Pancreas (tissue), 10 donors: ENCODE data around the gene GRIPAP1. TPM values are rescaled to one million over a fixed set of nuclear protein-coding genes. Genes with fewer than 3 reads are reported as not detected.

Source experiments
- ATAC-seq, 4 donors: fragments of 200-7000 bp; cut with Tn5 transposase; one replicate each; pipeline versions ENCODE4 v1.8.0 to v1.9.1; 2020; ENCODE audit warnings: mild to moderate bottlenecking in 4 of 4, moderate library complexity in 4 of 4
- DNase-seq, 6 donors: peaks; one replicate each; pipeline ENCODE4 v3.0.0-alpha.2; 2020
- FAIRE-seq: peaks from 2 replicates; lab custom pipeline; 2012; peaks lifted over from hg19 to GRCh38; lab: Jason Lieb, UNC
- H3K27ac ChIP-seq, 4 donors: fragments of 200-600 bp; sonication (generic); 1 replicate in 3 of 4; 2 replicates in 1 of 4; pipeline versions ENCODE4 v1.5.0 to v1.8.0; 2020
- H3K27me3 ChIP-seq, 4 donors: fragments of 200-600 bp; one replicate each; pipeline ENCODE4 v1.8.0; 2021
- H3K36me3 ChIP-seq, 3 donors: fragments of 200-600 bp; sonication (generic) in 1 of 3; one replicate each; pipeline versions ENCODE4 v1.5.0 to v1.8.0; 2020 to 2021
- H3K4me1 ChIP-seq, 3 donors: fragments of 200-600 bp; one replicate each; pipeline ENCODE4 v1.8.0; 2021
- H3K4me3 ChIP-seq, 4 donors: fragments of 200-600 bp; sonication (generic) in 2 of 4; one replicate each; pipeline versions ENCODE4 v1.5.0 to v1.8.0; 2020 to 2021
- H3K9me3 ChIP-seq, 4 donors: fragments of 200-600 bp; one replicate each; pipeline ENCODE4 v1.8.0; 2021
- WGBS, 2 donors: extraction: QIAGEN DNeasy Blood & Tissue Kit; methylation state at CpG; one replicate each; pipeline ENCODE4 v1.1.7; 2013; 5-methylcytosine and 5-hydroxymethylcytosine counted together
- intact Hi-C, 3 donors: fragments of 100-400 bp; cut with DNase I; formaldehyde crosslinking; loops; one replicate each; pipeline versions ENCODE4 v1.11.1 to v1.14.2; 2022
- polyA plus RNA-seq, 2 donors: library from polyadenylated mRNA; stranded (reverse); fragments of 200-250 nt; gene quantifications; one replicate each; pipeline ENCODE4 v1.2.3, GENCODE V29; 2013
- total RNA-seq, 6 donors: library from RNA; stranded (reverse); fragmentation: NEBNext Ultra II Directional in 4 of 6; extraction: Animal tissue kit (Norgen Biotek cat#: 25700) in 4 of 6; gene quantifications; one replicate each; pipeline versions ENCODE4 v1.2.1 to v1.2.4, GENCODE V29; 2021 to 2023
- TF ChIP-seq, protein P1 (sequence below), 4 donors: fragments of 200-600 bp; sonication (generic) in 3 of 4; IDR thresholded peaks; one replicate each; pipeline versions ENCODE4 v1.5.0 to v1.8.0; 2021; ENCODE audit warnings: antibody characterized with exemption in 4 of 4
- donor health status: healthy with polysubstance abuse.
- donor health status: DM: no; HTN: no; CAD: no; lungs with moderate emphysema.
- donor health status: DM: no; HTN: no; CAD: no.
- donor health status: control.
- donor health status: control.
- donor health status: Bipolar disorder and iron deficiency.
- donor health status: DM: yes; HTN: yes; CAD: no.
- donor health status: DM: no; HTN: no; CAD: no.
- donor health status: DM: no; HTN: no; CAD: no.
- donor health status: DM: yes; HTN: yes; CAD: no.

The GRIPAP1 gene
- total and polyA plus RNA-seq, 8 donors: 12.5 to 32.7 (median 18.4) TPM

- Histone ChIP-seq H3K4me3 (no peak overlapping the region), H3K4me1 (peaks cover 0 to 3% (median 0%) of the 10 kb centered on the region in 3 donors), H3K27me3 (no peaks in the 10 kb centered on the region), H3K9me3 (no peaks in the 10 kb centered on the region), H3K36me3 (no peaks in the 10 kb centered on the region), H3K27ac (no peak overlapping the region)
- TF ChIP-seq, protein P1, sequence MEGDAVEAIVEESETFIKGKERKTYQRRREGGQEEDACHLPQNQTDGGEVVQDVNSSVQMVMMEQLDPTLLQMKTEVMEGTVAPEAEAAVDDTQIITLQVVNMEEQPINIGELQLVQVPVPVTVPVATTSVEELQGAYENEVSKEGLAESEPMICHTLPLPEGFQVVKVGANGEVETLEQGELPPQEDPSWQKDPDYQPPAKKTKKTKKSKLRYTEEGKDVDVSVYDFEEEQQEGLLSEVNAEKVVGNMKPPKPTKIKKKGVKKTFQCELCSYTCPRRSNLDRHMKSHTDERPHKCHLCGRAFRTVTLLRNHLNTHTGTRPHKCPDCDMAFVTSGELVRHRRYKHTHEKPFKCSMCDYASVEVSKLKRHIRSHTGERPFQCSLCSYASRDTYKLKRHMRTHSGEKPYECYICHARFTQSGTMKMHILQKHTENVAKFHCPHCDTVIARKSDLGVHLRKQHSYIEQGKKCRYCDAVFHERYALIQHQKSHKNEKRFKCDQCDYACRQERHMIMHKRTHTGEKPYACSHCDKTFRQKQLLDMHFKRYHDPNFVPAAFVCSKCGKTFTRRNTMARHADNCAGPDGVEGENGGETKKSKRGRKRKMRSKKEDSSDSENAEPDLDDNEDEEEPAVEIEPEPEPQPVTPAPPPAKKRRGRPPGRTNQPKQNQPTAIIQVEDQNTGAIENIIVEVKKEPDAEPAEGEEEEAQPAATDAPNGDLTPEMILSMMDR (IDR thresholded peaks at IDR 0.05): peak; percentile 51 to 70 (median 68)
- 41% methylated on average over 8 of the region's 8 CpGs for WGBS, 2 donors
- ATAC-seq: peak; percentile 70 to 84 (median 80)
- peak in 5 of 6 donors; percentile 20 to 68 (median 54) for DNase-seq
- FAIRE-seq: peak; percentile 51
- intact Hi-C loops: no loop called here
Observed at GRCh38 chrX:48945517-48946348, 56.3 kb downstream of the GRIPAP1 start.

DNA sequence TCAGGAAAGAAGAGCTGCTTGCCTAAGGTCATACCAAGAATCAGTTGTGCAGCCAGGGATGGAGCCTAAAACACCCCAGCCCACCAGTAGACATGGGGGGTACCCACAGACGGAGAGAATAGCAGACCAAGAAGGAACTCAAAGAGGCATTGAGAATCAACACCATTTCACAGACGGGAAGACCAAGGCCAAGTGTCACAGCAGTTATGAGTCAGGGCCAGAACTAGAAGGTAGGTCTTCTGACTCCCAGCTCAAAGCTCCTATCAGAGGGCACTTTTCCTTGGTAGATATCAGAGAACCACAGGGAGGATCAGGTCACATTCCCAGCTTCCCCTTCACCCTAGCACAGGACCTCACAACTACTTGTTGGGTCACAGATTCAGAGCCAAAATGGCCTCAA lies 59.2 kb downstream of the GRIPAP1 start:
- Histone ChIP-seq H3K27me3 (no peaks in the 10 kb centered on the region), H3K4me3 (no peak overlapping the region), H3K36me3 (no peaks in the 10 kb centered on the region), H3K4me1 (peaks cover 0 to 3% (median 0%) of the 10 kb centered on the region in 3 donors), H3K27ac (no peak overlapping the region), H3K9me3 (no peaks in the 10 kb centered on the region)
- no peak for FAIRE-seq
- no peak for ATAC-seq
- no peak for DNase-seq
- TF ChIP-seq, protein P1 (IDR thresholded peaks at IDR 0.05): no peak
- WGBS, 2 donors: 63 to 80% methylated on average over 2 of the region's 2 CpGs
- intact Hi-C loops: no loop called here

DNA sequence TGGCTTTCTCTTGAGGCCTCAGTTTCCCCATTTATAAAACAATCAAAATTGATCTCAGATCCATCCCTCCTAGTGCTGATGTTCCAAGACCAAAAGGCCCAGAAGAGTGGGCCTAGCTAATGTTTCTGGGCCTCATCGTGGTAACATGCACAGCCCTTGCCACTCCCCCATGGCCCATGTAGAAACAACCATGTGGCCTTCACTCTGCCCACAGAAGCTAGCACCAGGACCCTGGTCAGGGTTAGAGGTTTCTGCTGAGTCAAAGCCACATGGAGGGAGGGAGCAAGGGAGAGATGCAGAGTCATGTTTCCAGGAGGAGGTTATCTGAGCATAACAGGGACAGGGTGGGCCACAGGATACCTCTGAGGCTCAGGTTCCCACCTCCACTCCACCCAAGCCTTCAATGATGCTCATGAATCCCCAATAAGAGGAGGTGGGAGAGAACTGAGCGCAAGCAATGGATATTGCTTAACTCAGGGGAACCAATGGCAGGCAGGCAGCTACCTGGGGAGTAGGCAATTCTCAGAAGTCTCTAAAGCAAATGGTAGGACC lies 61.6 kb downstream of the GRIPAP1 start:
- H3K36me3 ChIP-seq: no peaks in the 10 kb centered on the region
- TF ChIP-seq, protein P1 (IDR thresholded peaks at IDR 0.05): no peak
- no peak overlapping the region for H3K4me3 ChIP-seq
- ATAC-seq (no peak), FAIRE-seq (no peak), DNase-seq (no peak)
- intact Hi-C loops: no loop called here
- no peaks in the 10 kb centered on the region for H3K9me3 ChIP-seq
- peaks cover 0 to 3% (median 0%) of the 10 kb centered on the region in 3 donors for H3K4me1 ChIP-seq
- no peak overlapping the region for H3K27ac ChIP-seq
- WGBS, 2 donors: 76 to 86% methylated on average over 2 of the region's 2 CpGs
- no peaks in the 10 kb centered on the region for H3K27me3 ChIP-seq

DNA sequence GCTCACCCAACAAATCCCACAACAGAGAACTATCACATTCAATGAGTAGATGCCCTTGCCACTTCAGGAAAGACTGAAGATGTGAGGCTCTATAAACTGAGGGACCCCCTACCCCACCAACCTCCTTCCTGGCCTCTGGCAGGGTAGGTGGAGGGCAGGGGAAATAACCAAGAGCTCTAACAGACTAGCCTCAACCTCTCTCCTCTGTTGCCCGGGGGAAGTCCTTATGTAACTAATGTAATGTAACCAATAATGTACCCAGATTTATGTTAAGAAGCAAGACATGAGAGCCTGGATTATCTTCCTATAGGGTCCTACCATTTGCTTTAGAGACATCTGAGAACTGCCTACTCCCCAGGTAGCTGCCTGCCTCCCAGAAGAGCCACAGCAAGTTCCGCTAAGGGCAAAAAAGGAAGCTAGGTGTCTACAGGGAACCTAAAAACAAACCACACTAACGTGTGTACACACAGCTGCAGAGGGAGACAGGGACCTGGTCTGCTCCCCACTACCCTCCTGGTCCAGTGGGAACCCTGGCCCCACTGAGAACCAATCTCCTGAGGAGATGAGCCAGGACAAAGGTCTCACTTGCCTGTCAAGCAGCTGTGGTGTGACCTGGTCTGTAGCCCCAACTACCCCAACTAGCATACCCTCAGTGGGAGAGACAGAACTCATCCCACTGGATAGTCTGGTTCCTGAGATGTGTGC lies 62.4 kb downstream of the GRIPAP1 start:
- intact Hi-C loops: no loop called here
- Histone ChIP-seq H3K27ac (no peak overlapping the region), H3K27me3 (no peaks in the 10 kb centered on the region), H3K4me3 (no peak overlapping the region), H3K9me3 (no peaks in the 10 kb centered on the region), H3K4me1 (peaks cover 0 to 3% (median 0%) of the 10 kb centered on the region in 3 donors), H3K36me3 (no peaks in the 10 kb centered on the region)
- FAIRE-seq: no peak
- no peak for ATAC-seq
- TF ChIP-seq, protein P1 (IDR thresholded peaks at IDR 0.05): no peak
- 78 to 84% methylated on average over 3 of the region's 3 CpGs for WGBS, 2 donors
- DNase-seq: no peak
